ENCODE results near the gene PKP2.
A peak's percentile ranks its signal among the peaks of the same experiment; 100 is the strongest.
"Not testable (repeated sequence)": the region's sequence is repeated elsewhere in the genome, so short reads cannot be mapped to it uniquely, and the experiment has no call there.

Gene PKP2

GRCh38 chr12:32861658-32862057 is 34.9 kb downstream of the PKP2 start:
- not testable (repeated sequence) for DNase-seq

- DNase-seq: no peak
Observed at GRCh38 chr12:32860192-32860591, 36.4 kb downstream of the PKP2 start.

- no peak for DNase-seq
Observed at GRCh38 chr12:32859389-32859788, 37.2 kb downstream of the PKP2 start.

- no peak for DNase-seq
Observed at GRCh38 chr12:32854716-32855115, 41.9 kb downstream of the PKP2 start.

- no peak for DNase-seq
Observed at GRCh38 chr12:32854097-32854496, 42.5 kb downstream of the PKP2 start.

GRCh38 chr12:32847287-32847686 is 49.3 kb downstream of the PKP2 start:
- DNase-seq: no peak

GRCh38 chr12:32846053-32846452 is 50.5 kb downstream of the PKP2 start:
- DNase-seq: no peak

- no peak for DNase-seq
Observed at GRCh38 chr12:32843528-32844095, 53.0 kb downstream of the PKP2 start.

GRCh38 chr12:32841061-32841460 is 55.5 kb downstream of the PKP2 start:
- no peak for DNase-seq

GRCh38 chr12:32839828-32840227 is 56.7 kb downstream of the PKP2 start:
- DNase-seq: no peak

GRCh38 chr12:32837974-32838373 is 58.6 kb downstream of the PKP2 start:
- no peak for DNase-seq

- no peak for DNase-seq
Observed at GRCh38 chr12:32836710-32837109, 59.9 kb downstream of the PKP2 start.

GRCh38 chr12:32834122-32834521 is 62.5 kb downstream of the PKP2 start:
- no peak for DNase-seq

GRCh38 chr12:32828552-32828951 is 68.0 kb downstream of the PKP2 start:
- no peak for DNase-seq

GRCh38 chr12:32828120-32828519 is 68.5 kb downstream of the PKP2 start:
- no peak for DNase-seq

GRCh38 chr12:32826807-32827412 is 69.7 kb downstream of the PKP2 start:
- DNase-seq: no peak

GRCh38 chr12:32824596-32824995 is 72.0 kb downstream of the PKP2 start:
- DNase-seq: no peak

GRCh38 chr12:32822344-32822743 is 74.2 kb downstream of the PKP2 start:
- no peak for DNase-seq

GRCh38 chr12:32821710-32822109 is 74.9 kb downstream of the PKP2 start:
- DNase-seq: no peak

GRCh38 chr12:32821293-32821692 is 75.3 kb downstream of the PKP2 start:
- DNase-seq: no peak

- DNase-seq: peak; percentile 14 to 66
Observed at GRCh38 chr12:32820376-32820931, 76.1 kb downstream of the PKP2 start.

GRCh38 chr12:32819424-32819823 is 77.2 kb downstream of the PKP2 start:
- no peak for DNase-seq

GRCh38 chr12:32811686-32812392 is 84.7 kb downstream of the PKP2 start:
- DNase-seq: peak in 1 of 2 experiments; percentile 53

- DNase-seq: no peak
Observed at GRCh38 chr12:32809846-32810245, 86.7 kb downstream of the PKP2 start.

Data from NCI-H446 (cell line).